Renal pelvis (tissue), 12 donors: ENCODE data around the gene BAHD1. TPM values are rescaled to one million over a fixed set of nuclear protein-coding genes. Genes with fewer than 3 reads are reported as not detected.

Experiments used
- DNase-seq: peaks from one replicate; pipeline ENCODE4 v3.0.0-alpha.2; 2013
- long read RNA-seq, 16 experiments: transcript quantifications; one replicate each; lab custom pipeline, GENCODE V29; 2026
- polyA plus RNA-seq, 3 donors: library from polyadenylated mRNA; unstranded; fragments of 120-200 nt; gene quantifications; one replicate each; pipeline ENCODE4 v1.2.1, GENCODE V29; 2013; ENCODE audit not compliant: insufficient read length in 3 of 3

The BAHD1 gene
- polyA plus RNA-seq = 10 to 100 TPM; 24.7 to 28.5 (median 27.7) TPM
- long read RNA-seq, donor 1, full-length matches to known transcripts = 2 of 2 reads
- long read RNA-seq, donor 1, partial matches to known transcripts = 0 of 2 reads
- long read RNA-seq, donor 1, other reads (novel, unspliced or antisense) = 0 of 2 reads
- long read RNA-seq, donor 2, full-length matches to known transcripts = 3 of 9 reads
- long read RNA-seq, donor 2, partial matches to known transcripts = 6 of 9 reads
- long read RNA-seq, donor 2, other reads (novel, unspliced or antisense) = 0 of 9 reads
- long read RNA-seq, donor 3, full-length matches to known transcripts = 2 of 7 reads
- long read RNA-seq, donor 3, partial matches to known transcripts = 5 of 7 reads
- long read RNA-seq, donor 3, other reads (novel, unspliced or antisense) = 0 of 7 reads
- long read RNA-seq, donor 4, full-length matches to known transcripts = 1 of 8 reads
- long read RNA-seq, donor 4, partial matches to known transcripts = 7 of 8 reads
- long read RNA-seq, donor 4, other reads (novel, unspliced or antisense) = 0 of 8 reads
- long read RNA-seq, donor 5, partial matches to known transcripts = 0 of 1 reads
- long read RNA-seq, donor 5, other reads (novel, unspliced or antisense) = 0 of 1 reads
- long read RNA-seq, donor 6, full-length matches to known transcripts = 1 of 1 reads
- long read RNA-seq, donor 6, partial matches to known transcripts = 0 of 1 reads
- long read RNA-seq, donor 6, other reads (novel, unspliced or antisense) = 0 of 1 reads
- long read RNA-seq, donor 7, full-length matches to known transcripts = 2 of 10 reads
- long read RNA-seq, donor 7, partial matches to known transcripts = 8 of 10 reads
- long read RNA-seq, donor 7, other reads (novel, unspliced or antisense) = 0 of 10 reads
- long read RNA-seq, donor 8 = 0 reads
- long read RNA-seq, donor 9, full-length matches to known transcripts = 5 of 11 reads
- long read RNA-seq, donor 9, partial matches to known transcripts = 6 of 11 reads
- long read RNA-seq, donor 9, other reads (novel, unspliced or antisense) = 0 of 11 reads
- long read RNA-seq, donor 10, full-length matches to known transcripts = 2 of 22 reads
- long read RNA-seq, donor 10, partial matches to known transcripts = 20 of 22 reads
- long read RNA-seq, donor 10, other reads (novel, unspliced or antisense) = 0 of 22 reads
- long read RNA-seq, donor 11, full-length matches to known transcripts = 1 of 7 reads
- long read RNA-seq, donor 11, partial matches to known transcripts = 6 of 7 reads
- long read RNA-seq, donor 11, other reads (novel, unspliced or antisense) = 0 of 7 reads
- long read RNA-seq, donor 12, full-length matches to known transcripts = 4 of 22 reads
- long read RNA-seq, donor 12, partial matches to known transcripts = 18 of 22 reads
- long read RNA-seq, donor 12, other reads (novel, unspliced or antisense) = 0 of 22 reads
- long read RNA-seq, donor 13 = 0 reads
- long read RNA-seq, donor 14 = 0 reads
- long read RNA-seq, donor 15 = 0 reads
- long read RNA-seq, donor 16, full-length matches to known transcripts = 1 of 1 reads
- long read RNA-seq, donor 16, partial matches to known transcripts = 0 of 1 reads
- long read RNA-seq, donor 16, other reads (novel, unspliced or antisense) = 0 of 1 reads

DNA sequence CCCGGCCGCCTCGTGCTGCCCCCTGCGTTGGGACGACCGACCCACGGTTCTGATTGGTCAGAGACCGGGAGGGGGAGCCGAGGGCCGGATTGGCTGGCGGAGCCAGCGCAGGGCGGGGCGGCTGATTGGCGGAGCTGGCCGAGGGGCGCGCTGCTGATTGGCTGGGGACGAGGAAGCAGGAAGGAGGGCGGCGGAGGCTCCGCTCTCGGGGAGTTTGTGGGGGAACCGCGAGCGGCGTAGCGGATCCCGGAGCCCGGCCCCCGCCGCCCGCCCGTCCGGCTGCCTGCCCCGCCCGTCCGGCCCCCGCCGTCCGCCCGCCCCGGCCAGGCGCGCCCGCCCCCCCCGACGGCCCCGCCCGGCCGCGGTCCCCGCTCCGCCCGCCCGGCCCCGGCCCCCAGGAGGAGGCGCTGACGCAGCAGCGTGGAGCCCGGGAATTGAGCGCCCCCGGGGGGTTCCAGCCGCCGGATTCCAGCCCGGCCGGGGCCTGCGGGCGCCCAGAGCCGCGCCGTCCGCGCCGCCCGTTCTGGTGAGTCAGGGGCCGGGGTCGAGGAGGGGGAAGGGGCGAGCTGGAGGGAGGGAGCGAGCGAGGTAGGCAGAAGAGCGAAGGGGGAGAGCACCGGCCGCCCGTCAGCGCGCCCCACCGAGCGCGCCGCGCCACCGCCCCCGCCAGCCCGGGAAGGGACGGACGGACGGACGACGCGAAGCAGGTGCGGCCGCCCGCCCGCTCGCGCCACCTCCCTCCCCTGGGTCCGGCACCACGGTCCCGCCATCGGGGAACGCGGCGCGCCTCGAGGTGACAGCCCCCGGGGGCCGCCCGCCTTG is at the start of gene BAHD1:
Gene BAHD1 (plus strand): TSS at position 211 of the 822 bp plus-strand sequence. CDS start 17,512 bp downstream, outside the sequence.
- peak; percentile 94 for DNase-seq

DNA sequence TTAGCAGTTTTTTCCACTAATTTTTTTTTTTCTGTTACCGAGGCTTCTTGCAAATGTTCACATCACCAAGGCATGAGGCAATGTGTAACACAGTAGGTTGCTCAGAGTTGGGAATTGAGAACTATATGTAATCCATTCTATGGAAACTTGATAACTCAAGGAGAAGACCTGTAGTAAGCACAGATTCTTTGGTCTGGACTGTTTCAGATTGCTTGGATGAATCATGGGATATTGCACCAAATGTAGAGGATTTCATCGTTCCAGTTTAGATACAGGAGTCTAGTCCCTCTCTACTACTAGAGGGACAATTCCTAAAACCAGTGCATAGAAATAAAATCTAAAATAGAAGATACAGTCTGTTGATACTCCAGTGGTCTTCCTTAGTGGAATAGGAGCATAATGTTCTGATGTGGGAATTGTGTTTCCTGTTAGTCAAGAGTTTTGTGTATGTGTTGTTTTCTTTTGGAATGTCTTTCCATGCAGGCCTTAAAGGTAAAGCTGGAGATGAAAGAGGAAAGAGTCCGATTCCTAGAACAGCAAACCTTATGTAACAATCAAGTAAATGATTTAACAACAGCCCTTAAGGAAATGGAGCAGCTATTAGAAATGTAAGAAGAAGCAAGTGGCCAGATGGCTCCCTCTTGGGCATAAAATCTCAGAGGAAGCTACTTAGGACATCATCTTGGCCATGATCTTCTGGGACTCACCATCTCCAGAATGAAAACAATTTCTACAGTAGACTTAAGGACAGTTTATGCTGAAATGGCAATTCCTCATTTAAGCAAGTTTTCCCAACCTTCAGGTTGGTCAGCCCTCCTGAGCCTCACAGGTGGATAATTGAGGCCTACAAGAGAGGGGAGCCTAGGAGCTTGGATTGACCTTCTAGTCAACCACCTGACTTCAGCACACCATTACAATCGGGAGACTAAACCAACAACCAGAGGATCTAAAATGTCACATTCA is 47.5 kb upstream of the BAHD1 start:
- no peak for DNase-seq

DNA sequence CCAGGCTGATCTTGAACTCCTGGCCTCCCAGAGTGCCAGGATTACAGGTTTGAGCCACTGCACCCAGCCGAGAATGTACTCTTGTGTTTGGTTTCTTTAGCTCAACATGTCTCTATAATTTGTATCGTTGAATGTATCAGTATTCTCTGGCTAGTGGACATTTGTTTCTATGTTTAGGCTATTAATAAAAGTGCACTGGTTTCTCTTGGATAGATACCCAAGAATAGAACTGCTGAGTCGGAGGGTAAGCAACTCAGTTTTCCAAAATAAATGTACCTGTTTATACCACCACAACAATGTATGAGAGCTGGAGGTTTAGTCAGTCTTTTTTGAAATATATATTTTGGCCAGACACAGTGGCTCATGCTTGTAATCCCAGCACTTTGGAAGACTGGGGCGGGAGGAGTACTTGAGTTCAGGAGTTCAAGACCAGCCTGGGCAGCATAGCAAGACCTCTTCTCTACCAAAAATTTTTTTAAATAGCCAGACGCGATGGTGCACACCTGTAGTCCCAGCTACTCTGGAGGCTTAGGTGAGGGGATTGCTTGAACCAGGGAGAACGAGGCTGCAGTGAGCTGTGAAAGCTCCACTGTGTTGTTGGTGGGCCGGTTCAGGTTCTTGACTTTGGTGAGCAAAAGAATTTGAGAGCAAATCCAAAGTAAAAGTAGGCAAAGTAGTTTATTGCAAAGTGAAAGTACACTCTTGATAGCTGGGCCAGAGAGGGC is 42.9 kb upstream of the BAHD1 start:
- no peak for DNase-seq

DNA sequence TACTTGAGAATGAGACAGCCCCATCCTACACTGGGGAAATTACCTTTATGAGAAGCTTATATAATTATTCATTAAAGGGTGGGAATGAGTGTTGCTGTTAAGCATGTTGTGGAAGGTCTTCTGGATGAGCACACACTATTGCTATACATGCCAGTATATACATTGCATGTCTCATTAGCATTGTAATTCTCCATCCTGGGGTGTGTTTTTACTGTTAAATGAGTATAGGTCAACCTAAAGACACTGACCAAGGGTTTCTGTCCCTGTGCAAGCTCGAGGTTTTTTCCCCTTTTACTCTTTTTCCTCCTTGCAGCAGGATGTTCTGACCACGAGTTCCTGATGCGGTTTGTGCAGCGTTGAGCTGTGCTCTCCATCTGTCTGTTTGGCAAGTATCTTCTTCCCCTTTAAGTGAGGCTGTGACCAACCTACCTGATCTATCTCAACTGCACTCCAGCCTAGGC is 42.3 kb upstream of the BAHD1 start:
- no peak for DNase-seq

DNA sequence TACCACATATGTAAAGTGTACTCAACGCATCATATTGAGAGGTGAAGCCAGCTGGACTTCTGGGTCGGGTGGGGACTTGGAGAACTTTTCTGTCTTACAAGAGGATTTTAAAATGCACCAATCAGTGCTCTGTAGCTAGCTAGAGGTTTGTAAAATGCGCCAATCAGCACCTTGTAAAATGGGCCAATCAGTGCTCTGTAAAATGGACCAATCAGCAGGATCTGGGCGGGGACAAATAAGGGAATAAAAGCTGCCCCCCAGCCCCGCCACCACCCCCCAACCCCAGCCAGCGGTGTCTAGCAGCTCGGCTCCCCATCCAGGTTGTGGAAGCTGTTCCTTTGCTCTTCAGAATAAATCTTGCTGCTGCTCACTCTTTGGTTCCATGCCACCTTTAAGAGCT is 41.4 kb upstream of the BAHD1 start:
- DNase-seq = no peak

DNA sequence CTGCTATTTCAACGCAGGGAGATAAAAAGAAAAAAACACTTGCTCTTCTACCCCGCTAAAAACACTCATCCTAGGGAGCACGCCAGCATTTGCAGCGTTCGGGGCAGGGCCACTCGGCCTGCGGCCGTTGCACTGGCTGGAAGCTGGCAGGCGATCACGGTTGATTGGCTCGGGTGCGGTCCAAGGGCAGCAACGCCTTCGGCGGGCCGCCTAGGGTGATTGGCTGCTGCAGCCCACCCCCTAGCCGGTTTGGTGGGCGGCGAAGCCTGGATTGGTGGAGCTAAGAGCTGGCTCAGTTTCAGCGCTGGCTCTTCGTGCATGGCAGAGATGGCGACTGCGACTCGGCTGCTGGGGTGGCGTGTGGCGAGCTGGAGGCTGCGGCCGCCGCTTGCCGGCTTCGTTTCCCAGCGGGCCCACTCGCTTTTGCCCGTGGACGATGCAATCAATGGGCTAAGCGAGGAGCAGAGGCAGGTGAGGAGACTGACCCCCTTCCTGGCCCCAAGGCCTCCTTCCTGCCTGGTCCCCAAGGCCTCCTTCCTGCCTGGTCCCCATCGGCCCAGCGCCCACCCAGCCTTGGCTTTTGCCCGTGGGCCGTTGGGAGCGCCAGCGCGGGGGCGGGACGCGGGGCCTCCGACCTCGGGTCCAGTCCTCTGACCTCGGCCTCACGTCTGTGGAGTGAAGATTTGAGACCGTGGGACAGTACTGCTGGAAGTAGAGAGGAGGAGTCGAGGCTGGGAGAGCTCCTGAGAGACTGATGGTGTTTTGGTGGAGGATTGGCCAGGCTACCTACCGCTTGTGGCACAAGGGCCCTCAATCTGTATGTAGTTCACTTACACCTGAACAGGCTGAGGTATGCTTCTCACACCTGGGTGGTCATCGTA is 35.0 kb upstream of the BAHD1 start, which contains the start of gene IVD:
Gene IVD (plus strand): TSS at position 295 of the 881 bp plus-strand sequence. CDS start 33 bp downstream, at position 328.
- DNase-seq = peak; percentile 94

DNA sequence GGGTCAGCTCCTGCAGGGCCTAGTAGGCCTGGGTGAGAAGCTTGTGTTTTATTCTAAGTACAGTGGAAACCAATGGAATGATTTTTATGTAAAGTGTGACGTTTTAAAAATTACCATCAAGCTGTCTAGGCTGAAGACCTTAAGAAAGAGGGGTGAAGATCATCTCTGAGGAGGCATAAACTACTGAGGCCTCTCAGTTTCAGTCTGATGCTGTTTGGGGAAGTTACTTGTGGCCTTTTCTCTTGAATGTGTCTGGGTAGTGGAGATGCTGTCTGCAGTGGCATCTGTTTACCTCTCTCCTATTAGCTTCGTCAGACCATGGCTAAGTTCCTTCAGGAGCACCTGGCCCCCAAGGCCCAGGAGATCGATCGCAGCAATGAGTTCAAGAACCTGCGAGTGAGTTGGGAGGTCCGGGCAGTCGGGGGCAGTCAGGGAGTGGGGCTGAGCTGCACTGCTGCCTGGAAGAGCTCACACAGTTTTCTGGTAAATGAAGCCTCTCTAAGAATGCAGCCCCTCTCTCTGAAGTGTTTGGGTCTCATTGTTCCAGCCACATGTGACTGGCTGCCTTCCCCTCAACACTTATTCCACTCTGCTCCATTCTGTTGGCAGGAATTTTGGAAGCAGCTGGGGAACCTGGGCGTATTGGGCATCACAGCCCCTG is 33.3 kb upstream of the BAHD1 start:
- DNase-seq = no peak

DNA sequence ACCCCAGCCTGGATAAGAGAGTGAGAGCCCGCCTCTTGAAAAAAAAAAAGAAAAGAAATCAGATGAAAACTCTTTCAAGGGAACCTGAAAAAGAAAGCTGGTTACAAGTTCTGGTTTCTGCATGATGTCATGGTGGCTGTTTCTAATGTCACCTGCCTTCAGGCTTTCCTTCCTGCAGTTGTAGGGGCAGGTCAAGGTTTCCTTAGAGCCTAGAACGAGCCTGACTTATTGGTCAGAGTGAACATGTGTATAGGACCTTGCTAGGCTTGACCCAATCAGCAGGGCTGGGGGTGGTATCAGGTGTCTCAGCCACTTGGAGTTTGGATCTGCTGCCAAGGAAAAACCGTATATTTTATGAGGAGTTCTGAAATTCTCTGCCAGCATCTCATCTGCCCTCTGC is 31.4 kb upstream of the BAHD1 start:
- DNase-seq = no peak

DNA sequence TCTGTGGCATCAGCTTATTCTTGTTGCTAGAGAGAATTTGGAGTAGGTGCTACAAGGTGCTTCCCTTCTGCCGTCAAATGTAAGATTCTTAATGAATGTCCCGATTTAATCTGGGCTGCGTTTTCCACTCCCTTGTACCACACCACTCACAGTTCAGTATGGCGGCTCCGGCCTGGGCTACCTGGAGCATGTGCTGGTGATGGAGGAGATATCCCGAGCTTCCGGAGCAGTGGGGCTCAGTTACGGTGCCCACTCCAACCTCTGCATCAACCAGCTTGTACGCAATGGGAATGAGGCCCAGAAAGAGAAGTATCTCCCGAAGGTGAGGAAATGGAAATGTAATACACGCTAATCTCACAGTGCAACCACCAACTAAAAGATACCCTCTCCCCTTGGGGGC is 30.3 kb upstream of the BAHD1 start:
- no peak for DNase-seq

DNA sequence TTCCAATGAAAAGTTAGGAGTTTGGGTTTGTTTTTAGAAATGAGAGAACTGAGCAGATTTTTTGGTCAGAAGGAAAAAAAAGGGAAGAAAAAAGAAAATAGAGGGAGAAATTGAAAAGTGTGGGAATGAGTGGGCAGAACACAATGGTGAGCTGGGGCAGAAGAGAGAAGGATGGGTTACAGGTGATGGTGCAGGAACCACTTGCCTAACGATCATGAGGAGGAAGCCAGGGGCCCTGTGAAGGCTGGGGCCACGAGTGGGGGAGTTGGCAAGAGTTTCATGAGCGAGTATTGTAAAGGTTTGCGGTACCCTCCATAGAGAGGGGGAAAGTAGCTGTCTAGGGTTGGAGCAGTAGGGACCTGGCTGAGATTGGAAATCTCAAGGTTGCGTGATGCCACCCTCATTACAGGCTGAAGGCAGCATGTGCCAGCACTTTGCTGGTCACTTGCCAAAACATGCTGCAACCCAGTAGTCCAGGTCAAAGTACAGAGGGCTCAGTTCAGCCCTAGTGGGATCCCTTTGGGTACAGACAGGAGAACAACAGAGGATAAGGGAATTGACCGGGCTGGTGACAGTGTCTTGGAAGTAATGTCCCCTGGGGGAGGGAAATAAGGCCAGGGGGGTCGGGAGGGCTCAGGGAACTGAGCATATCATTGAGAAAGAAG is 28.5 kb upstream of the BAHD1 start:
- no peak for DNase-seq

DNA sequence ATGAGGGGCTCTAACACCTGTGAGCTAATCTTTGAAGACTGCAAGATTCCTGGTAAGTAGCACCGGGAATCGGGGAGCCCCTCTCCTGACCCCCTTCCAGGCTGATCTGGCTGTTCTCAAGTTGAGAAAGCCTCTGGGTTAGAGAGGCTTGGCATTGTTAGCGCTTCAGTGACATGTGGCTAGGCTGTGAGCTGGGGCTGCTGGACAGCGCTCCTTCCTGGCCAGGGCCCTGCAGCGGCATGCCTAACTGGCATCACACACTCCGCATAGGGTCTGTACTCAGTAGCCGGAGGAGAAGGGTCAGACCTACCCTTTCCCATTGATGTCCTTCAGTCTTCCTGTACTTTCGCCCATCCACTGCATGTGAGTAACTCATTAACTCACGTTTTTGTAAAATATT is 27.7 kb upstream of the BAHD1 start:
- no peak for DNase-seq

DNA sequence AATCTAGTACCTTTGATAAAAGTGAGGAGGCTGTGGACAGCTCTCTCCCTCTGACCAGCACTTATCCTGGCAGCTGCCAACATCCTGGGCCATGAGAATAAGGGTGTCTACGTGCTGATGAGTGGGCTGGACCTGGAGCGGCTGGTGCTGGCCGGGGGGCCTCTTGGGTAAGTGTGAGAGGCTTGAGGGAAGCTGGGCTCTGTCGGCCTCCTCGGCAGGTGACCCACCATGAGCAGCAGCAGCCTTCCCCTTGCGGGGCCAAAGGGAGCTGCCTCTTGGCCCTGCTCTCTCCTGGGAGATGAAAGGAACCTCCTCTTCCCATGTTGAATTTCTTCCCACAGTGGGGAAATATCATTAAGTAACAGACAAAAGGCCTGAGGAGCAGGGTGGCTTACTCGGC is 25.9 kb upstream of the BAHD1 start:
- DNase-seq = no peak

DNA sequence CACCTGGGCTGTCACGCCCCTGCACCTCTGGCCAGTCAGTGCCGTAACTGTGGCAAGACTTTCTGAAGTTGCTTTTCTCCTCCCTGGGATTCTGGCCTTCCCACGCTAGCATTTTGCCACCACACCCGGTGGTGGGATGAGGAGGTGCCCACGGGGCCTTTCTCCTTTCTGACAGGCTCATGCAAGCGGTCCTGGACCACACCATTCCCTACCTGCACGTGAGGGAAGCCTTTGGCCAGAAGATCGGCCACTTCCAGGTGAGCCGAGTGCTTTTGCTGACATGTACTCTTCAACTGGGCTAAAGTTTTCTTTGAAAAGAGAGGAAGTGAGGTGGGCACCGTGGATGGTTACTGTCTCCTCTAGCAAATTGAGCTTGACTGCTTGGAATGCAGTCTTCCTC is 25.5 kb upstream of the BAHD1 start:
- no peak for DNase-seq

DNA sequence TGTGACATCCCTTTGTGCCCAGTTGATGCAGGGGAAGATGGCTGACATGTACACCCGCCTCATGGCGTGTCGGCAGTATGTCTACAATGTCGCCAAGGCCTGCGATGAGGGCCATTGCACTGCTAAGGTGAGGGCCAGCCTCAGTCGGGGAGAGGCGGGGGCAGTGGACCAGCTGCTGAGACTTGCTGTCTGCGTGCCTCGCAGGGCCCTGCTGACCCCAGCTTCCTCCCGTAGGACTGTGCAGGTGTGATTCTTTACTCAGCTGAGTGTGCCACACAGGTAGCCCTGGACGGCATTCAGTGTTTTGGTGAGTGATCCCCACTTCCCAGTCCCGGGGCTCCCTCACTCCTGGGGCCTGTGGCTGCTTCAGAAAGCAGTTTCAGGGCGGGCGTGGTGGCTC is 24.7 kb upstream of the BAHD1 start:
- DNase-seq = no peak

DNA sequence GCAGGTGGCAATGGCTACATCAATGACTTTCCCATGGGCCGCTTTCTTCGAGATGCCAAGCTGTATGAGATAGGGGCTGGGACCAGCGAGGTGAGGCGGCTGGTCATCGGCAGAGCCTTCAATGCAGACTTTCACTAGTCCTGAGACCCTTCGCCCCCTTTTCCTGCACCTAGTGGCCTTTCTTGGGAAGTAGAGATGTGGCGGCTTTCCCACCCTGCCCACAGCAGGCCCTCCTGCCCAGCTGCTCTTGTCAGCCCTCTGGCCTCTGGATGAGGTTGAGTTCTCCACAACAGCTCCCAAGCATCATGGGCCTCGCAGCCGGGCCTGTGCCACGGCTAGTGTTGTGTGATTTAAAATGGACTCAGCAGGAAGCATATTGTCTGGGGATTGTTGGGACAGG is 22.6 kb upstream of the BAHD1 start:
- DNase-seq = no peak
